ENCODE data around the gene PODNL1. TPM values are rescaled to one million over a fixed set of nuclear protein-coding genes. Genes with fewer than 3 reads are reported as not detected.

Gene PODNL1, protein sequence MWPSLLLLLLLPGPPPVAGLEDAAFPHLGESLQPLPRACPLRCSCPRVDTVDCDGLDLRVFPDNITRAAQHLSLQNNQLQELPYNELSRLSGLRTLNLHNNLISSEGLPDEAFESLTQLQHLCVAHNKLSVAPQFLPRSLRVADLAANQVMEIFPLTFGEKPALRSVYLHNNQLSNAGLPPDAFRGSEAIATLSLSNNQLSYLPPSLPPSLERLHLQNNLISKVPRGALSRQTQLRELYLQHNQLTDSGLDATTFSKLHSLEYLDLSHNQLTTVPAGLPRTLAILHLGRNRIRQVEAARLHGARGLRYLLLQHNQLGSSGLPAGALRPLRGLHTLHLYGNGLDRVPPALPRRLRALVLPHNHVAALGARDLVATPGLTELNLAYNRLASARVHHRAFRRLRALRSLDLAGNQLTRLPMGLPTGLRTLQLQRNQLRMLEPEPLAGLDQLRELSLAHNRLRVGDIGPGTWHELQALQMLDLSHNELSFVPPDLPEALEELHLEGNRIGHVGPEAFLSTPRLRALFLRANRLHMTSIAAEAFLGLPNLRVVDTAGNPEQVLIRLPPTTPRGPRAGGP
- 1 to 10 TPM; 3.9 to 5.3 TPM for polyA plus RNA-seq

DNA sequence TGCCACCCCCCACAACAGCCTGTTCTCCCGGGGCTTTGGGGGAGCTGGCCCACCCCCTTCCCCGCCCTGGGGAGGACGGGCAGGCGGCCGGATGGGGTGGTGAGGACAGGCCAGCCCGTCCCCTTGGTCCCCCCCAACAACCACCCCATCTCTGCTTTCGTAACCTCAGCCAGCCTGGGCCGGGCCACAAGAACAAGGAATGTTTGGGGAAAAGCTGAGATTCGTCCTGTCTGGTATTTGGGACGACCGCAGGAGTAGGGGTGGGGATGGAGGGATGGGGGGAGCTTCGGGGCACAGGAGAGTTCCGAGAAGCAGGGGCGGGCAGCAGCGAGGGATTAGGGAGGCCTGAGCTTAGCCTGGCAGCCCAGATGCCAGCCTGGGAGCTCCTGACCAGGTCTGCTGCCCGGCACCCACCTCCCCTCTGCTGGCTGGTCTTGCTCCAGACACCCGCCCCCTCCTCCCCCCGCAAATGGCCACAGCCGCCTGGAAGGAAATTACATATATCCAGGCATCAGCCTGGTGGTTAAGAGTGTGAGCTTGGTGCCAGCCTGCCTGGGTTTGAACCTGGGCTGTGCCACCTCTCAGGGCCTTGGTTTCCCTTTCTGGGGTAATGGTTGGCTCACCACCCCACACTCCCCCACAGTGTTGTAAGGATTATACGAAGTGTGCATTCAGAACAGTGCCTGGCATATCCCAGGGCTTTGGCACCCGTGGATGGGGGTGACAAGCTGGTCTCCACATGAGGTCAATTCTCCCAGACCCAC is at the start of gene PODNL1:
Gene PODNL1, minus strand, starts transcription at position 117 of the 764 bp plus-strand sequence. CDS start 236 bp downstream, outside the sequence.
- no peak within 1 kb of the TSS for H3K4me3 ChIP-seq (ENCODE audit: low read depth in 1 of 2, low read length in 2 of 2)
- peaks cover 0 to 8% of the 10 kb centered on the region in 2 donors for H3K4me1 ChIP-seq (ENCODE audit: control insufficient read depth in 2 of 2, insufficient read depth in 2 of 2, low read length in 1 of 2)
- no peaks in the 10 kb centered on the region for H3K36me3 ChIP-seq (ENCODE audit: control insufficient read depth in 2 of 2, insufficient read depth in 2 of 2, low read length in 1 of 2)
- WGBS, 2 donors = 21 to 29% methylated on average over 20 to 21 of the region's 21 CpGs
- no peaks in the 10 kb centered on the region for H3K27me3 ChIP-seq (ENCODE audit: control insufficient read depth in 1 of 2, insufficient read depth in 2 of 2, low read length in 2 of 2)
- peaks cover 0 to 5% of the 10 kb centered on the region in 2 donors for H3K9me3 ChIP-seq (ENCODE audit: control insufficient read depth in 2 of 2, insufficient read depth in 1 of 2, low read depth in 1 of 2, low read length in 1 of 2)
- H3K27ac ChIP-seq (ENCODE audit: low read depth in 2 of 2, low read length in 1 of 2) = no peak within 1 kb of the TSS

DNA sequence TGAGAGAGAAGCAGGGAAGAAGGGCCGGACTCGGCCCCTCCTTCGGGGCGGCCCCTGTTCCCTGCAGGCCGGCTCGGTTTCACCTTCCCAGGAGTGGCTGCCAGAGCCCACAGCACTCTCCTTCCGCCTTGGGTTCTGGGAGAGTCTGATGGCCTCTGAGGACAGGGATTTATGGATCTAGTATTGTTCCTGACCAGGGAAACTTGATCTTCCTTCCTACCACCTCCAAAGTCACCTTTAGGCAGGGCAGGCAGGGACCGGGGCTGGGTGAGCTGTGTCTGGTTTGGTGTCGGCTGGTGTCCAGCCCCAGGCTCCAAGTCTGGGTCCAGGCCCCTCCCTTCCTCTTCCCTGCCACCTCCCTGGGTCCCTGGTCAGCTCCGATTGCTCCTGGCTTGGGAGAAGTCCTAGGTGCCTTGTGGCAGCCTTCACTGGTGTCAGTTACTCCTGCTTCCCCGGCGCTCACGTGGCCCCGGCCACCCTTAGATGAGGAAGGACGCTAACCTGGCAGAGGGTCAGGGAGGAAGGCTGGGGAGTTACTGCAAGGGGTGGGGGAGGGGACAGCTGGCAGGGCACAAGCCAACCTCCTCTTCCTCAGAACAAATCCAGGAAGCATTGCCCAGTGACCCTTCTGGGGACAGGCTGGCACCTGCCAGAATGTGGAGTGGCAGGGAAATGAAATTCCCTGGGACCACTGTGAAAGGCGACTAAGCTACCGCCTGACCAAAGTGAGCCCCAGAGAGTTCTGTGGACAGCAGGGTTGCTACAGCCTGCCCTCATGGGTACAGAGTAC is 49.1 kb upstream of the PODNL1 start:
- 69 to 71% methylated on average over 17 of the region's 17 CpGs for WGBS, 2 donors
- H3K27me3 ChIP-seq (ENCODE audit: control insufficient read depth in 1 of 2, insufficient read depth in 2 of 2, low read length in 2 of 2) = no peaks in the 10 kb centered on the region
- no peaks in the 10 kb centered on the region for H3K9me3 ChIP-seq (ENCODE audit: control insufficient read depth in 2 of 2, insufficient read depth in 1 of 2, low read depth in 1 of 2, low read length in 1 of 2)
- peaks cover 3 to 18% of the 10 kb centered on the region in 2 donors for H3K36me3 ChIP-seq (ENCODE audit: control insufficient read depth in 2 of 2, insufficient read depth in 2 of 2, low read length in 1 of 2)
- peak overlapping the region; percentile 80 to 87 for H3K27ac ChIP-seq (ENCODE audit: low read depth in 2 of 2, low read length in 1 of 2)
- no peak overlapping the region for H3K4me3 ChIP-seq (ENCODE audit: low read depth in 1 of 2, low read length in 2 of 2)
- peaks cover 0 to 2% of the 10 kb centered on the region in 2 donors for H3K4me1 ChIP-seq (ENCODE audit: control insufficient read depth in 2 of 2, insufficient read depth in 2 of 2, low read length in 1 of 2)

DNA sequence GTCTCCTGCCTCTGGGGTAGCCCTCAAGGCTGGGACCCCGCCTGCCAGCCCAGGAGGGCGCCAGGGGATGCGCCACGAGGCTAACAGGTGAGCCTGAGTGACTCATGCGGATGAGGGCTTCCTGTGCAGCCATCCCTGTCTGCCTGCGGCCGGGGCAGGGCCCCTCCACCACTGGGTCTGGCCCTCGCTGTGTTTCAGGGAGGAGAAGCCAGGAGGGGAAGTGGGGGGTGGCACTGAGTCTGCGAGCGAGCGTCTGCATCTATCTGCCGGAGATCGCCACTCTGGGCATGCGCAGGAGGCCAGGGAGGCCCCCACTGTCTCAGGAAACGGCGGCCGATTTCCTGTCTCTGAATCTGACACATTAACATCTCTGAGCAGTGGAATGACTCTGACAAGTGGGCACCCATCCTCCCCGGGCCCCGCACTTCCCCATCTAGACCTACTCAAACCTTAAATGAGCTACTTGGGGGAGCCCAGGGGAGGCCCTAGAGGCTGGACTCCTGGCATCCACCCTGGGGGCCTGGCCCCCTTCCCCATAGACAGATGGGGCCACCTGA is 48.2 kb upstream of the PODNL1 start:
- peaks cover 0 to 13% of the 10 kb centered on the region in 2 donors for H3K36me3 ChIP-seq (ENCODE audit: control insufficient read depth in 2 of 2, insufficient read depth in 2 of 2, low read length in 1 of 2)
- no peak overlapping the region for H3K4me3 ChIP-seq (ENCODE audit: low read depth in 1 of 2, low read length in 2 of 2)
- H3K27me3 ChIP-seq (ENCODE audit: control insufficient read depth in 1 of 2, insufficient read depth in 2 of 2, low read length in 2 of 2) = no peaks in the 10 kb centered on the region

DNA sequence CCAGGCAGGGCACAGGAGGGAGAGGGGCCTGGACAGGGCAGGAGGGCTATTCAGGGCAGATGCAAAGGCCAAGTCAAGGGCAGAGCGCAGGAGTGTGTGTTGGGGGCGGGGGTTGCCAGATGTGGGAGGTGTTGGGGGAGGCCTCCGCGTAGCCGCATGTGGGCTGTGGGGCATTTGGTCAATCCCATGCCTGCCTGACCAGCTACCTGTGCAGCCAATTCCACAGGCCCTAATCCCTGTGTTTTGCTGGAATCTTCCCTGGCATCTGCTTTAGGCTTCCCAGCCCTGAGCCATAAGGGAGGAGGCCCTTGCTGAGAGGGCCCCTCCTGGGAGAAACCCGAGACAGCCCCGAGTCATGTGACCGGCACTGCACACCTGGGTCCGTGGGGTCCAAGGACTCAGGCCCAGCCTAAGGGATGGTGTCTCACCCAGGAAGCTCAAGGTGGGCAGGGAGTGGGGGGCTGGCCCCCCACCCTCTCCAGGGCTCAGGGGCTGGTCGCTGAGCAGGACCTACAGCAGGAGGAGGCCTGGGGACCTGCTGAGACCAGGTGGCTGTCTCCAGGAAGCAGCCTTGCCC is 47.6 kb upstream of the PODNL1 start:
- H3K4me3 ChIP-seq (ENCODE audit: low read depth in 1 of 2, low read length in 2 of 2) = no peak overlapping the region
- H3K9me3 ChIP-seq (ENCODE audit: control insufficient read depth in 2 of 2, insufficient read depth in 1 of 2, low read depth in 1 of 2, low read length in 1 of 2) = no peaks in the 10 kb centered on the region
- H3K4me1 ChIP-seq (ENCODE audit: control insufficient read depth in 2 of 2, insufficient read depth in 2 of 2, low read length in 1 of 2) = peaks cover 0 to 2% of the 10 kb centered on the region in 2 donors
- peaks cover 0 to 15% of the 10 kb centered on the region in 2 donors for H3K36me3 ChIP-seq (ENCODE audit: control insufficient read depth in 2 of 2, insufficient read depth in 2 of 2, low read length in 1 of 2)
- 72 to 74% methylated on average over 10 of the region's 10 CpGs for WGBS, 2 donors
- peak overlapping the region; percentile 56 to 85 for H3K27ac ChIP-seq (ENCODE audit: low read depth in 2 of 2, low read length in 1 of 2)
- H3K27me3 ChIP-seq (ENCODE audit: control insufficient read depth in 1 of 2, insufficient read depth in 2 of 2, low read length in 2 of 2) = no peaks in the 10 kb centered on the region

More for the DNA sequence above, 48.2 kb upstream of the PODNL1 start:
- Histone ChIP-seq H3K9me3 (ENCODE audit: control insufficient read depth in 2 of 2, insufficient read depth in 1 of 2, low read depth in 1 of 2, low read length in 1 of 2) (no peaks in the 10 kb centered on the region), H3K27ac (ENCODE audit: low read depth in 2 of 2, low read length in 1 of 2) (peak overlapping the region; percentile 80 to 87), H3K4me1 (ENCODE audit: control insufficient read depth in 2 of 2, insufficient read depth in 2 of 2, low read length in 1 of 2) (peaks cover 0 to 2% of the 10 kb centered on the region in 2 donors)
- 54 to 68% methylated on average over 18 to 19 of the region's 19 CpGs for WGBS, 2 donors

DNA sequence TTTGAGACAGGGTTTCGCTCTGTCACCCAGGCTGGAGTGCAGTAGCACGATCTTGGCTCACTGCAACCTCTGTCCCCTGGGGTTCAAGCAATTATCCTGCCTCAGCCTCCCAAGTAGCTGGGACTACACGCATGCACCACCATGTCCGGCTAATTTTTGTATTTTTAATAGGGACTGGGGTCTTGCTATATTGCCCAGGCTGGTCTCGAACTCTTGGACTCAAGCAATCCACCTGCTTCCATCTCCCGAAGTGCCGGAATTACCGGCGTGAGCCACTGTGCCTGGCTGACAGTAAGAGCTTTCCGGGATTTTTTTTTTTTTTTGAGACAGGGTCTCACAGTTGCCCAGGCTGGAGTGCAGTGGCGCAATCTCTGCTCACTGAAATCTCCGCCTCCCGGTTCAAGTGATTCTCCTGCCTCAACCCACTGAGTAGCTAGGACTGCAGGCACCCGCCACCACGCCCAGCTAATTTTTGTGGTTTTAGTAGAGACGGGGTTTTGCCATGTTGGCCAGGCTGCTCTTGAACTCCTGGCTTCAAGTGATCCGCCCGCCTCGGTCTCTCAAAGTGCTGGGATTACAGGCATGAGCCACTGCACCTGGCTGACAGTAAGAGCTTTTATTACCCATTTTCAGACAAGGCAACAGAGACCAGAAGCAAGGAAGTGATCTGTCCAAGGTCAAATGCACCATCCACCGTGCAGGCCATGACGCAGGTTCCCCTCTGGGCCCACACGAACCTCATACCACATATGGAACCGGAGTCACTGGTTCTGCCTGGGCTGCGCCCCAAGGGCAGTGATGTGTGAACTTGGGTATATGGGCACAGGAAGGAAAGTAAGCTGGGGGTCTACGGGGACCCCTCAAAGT is 46.9 kb upstream of the PODNL1 start:
- H3K4me3 ChIP-seq (ENCODE audit: low read depth in 1 of 2, low read length in 2 of 2) = no peak overlapping the region
- H3K4me1 ChIP-seq (ENCODE audit: control insufficient read depth in 2 of 2, insufficient read depth in 2 of 2, low read length in 1 of 2) = peaks cover 0 to 2% of the 10 kb centered on the region in 2 donors
- peak overlapping the region in 1 of 2 donors; percentile 85 for H3K27ac ChIP-seq (ENCODE audit: low read depth in 2 of 2, low read length in 1 of 2)
- 84 to 86% methylated on average over 25 of the region's 25 CpGs for WGBS, 2 donors
- no peaks in the 10 kb centered on the region for H3K9me3 ChIP-seq (ENCODE audit: control insufficient read depth in 2 of 2, insufficient read depth in 1 of 2, low read depth in 1 of 2, low read length in 1 of 2)
- peaks cover 0 to 16% of the 10 kb centered on the region in 2 donors for H3K36me3 ChIP-seq (ENCODE audit: control insufficient read depth in 2 of 2, insufficient read depth in 2 of 2, low read length in 1 of 2)
- no peaks in the 10 kb centered on the region for H3K27me3 ChIP-seq (ENCODE audit: control insufficient read depth in 1 of 2, insufficient read depth in 2 of 2, low read length in 2 of 2)

DNA sequence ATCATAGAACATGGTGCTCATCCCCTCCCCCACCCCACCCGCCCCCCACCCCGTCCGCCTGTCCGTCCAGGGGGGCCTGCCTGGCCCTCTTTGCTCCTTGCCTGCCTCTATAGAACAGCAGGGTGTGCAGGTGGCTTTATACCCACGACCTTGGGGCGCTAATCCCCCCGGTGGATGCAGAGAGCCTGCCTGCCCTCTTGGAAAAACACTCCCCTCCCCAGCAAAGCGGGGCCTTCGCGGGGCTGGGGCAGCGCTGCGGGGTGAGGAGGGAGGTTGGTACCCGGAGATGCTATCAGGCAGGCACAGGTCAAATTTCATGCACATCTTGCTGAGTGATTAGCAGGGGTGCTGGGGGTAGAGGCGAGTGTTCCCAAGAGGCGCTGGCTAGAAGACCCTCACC is 46.0 kb upstream of the PODNL1 start:
- Histone ChIP-seq H3K4me3 (ENCODE audit: low read depth in 1 of 2, low read length in 2 of 2) (no peak overlapping the region), H3K27me3 (ENCODE audit: control insufficient read depth in 1 of 2, insufficient read depth in 2 of 2, low read length in 2 of 2) (no peaks in the 10 kb centered on the region), H3K36me3 (ENCODE audit: control insufficient read depth in 2 of 2, insufficient read depth in 2 of 2, low read length in 1 of 2) (peaks cover 0 to 16% of the 10 kb centered on the region in 2 donors), H3K27ac (ENCODE audit: low read depth in 2 of 2, low read length in 1 of 2) (no peak overlapping the region), H3K4me1 (ENCODE audit: control insufficient read depth in 2 of 2, insufficient read depth in 2 of 2, low read length in 1 of 2) (peaks cover 0 to 6% of the 10 kb centered on the region in 2 donors), H3K9me3 (ENCODE audit: control insufficient read depth in 2 of 2, insufficient read depth in 1 of 2, low read depth in 1 of 2, low read length in 1 of 2) (no peaks in the 10 kb centered on the region)
- 77 to 83% methylated on average over 15 of the region's 15 CpGs for WGBS, 2 donors

DNA sequence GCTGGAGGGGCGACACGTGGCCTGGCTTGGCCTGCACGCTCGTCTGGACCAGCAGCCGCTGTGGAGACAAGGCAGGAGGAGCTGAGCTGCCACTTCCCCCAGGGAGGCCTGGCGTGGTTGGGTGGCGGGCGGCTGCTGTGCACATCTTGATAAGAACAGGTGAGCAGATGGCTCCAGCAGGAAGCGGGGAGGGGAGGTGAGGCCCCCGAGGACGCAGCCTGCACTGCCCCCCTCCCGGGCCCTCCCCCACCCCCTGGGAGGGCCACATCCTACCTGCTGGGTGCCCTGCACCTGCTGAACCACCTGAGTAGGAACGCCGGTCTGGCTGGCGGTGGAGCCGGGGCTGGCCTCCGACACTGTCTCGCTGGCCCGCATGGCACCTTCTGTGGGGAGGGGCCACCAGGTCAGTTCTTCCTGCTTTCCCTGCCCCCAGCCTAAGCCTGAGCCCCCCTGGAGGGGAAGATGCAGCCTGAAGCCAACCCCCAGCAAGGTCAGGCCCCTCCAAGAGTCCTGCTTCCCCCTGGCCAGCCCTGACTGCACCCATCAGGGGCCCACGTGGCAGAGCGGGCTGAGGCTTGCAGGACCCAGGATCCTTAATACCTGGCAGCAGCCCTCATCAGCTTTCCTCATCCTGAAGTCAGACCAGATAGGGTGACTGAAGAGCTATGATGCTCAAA is 45.1 kb upstream of the PODNL1 start:
- no peak overlapping the region for H3K4me3 ChIP-seq (ENCODE audit: low read depth in 1 of 2, low read length in 2 of 2)
- peaks cover 0 to 15% of the 10 kb centered on the region in 2 donors for H3K36me3 ChIP-seq (ENCODE audit: control insufficient read depth in 2 of 2, insufficient read depth in 2 of 2, low read length in 1 of 2)
- H3K27ac ChIP-seq (ENCODE audit: low read depth in 2 of 2, low read length in 1 of 2) = peak overlapping the region in 1 of 2 donors; percentile 6
- peaks cover 0 to 8% of the 10 kb centered on the region in 2 donors for H3K4me1 ChIP-seq (ENCODE audit: control insufficient read depth in 2 of 2, insufficient read depth in 2 of 2, low read length in 1 of 2)
- WGBS, 2 donors = 71 to 83% methylated on average over 20 to 21 of the region's 21 CpGs
- H3K9me3 ChIP-seq (ENCODE audit: control insufficient read depth in 2 of 2, insufficient read depth in 1 of 2, low read depth in 1 of 2, low read length in 1 of 2) = no peaks in the 10 kb centered on the region
- no peaks in the 10 kb centered on the region for H3K27me3 ChIP-seq (ENCODE audit: control insufficient read depth in 1 of 2, insufficient read depth in 2 of 2, low read length in 2 of 2)

DNA sequence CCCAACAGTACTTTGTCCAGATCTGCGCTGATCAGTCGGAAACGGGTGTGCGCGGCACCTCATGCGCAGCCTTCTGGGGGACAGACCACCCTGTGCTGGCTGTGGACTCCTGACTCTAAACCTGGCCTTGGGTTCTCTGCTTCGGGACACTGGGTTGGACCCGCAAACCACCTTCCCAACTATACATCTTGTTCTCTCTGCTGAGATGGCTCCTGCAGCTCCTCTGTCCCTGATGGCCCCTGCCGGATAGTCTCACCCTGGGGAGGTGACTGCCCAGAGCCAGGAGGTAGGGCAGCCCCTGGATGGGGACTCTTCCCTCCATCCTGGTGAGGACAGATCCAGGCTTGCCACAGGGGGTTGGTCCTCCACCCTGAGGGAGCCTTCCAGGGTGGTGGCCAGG is 44.6 kb upstream of the PODNL1 start:
- no peaks in the 10 kb centered on the region for H3K9me3 ChIP-seq (ENCODE audit: control insufficient read depth in 2 of 2, insufficient read depth in 1 of 2, low read depth in 1 of 2, low read length in 1 of 2)
- H3K36me3 ChIP-seq (ENCODE audit: control insufficient read depth in 2 of 2, insufficient read depth in 2 of 2, low read length in 1 of 2) = peaks cover 0 to 13% of the 10 kb centered on the region in 2 donors
- H3K27ac ChIP-seq (ENCODE audit: low read depth in 2 of 2, low read length in 1 of 2) = no peak overlapping the region
- H3K4me1 ChIP-seq (ENCODE audit: control insufficient read depth in 2 of 2, insufficient read depth in 2 of 2, low read length in 1 of 2) = peaks cover 0 to 8% of the 10 kb centered on the region in 2 donors
- H3K27me3 ChIP-seq (ENCODE audit: control insufficient read depth in 1 of 2, insufficient read depth in 2 of 2, low read length in 2 of 2) = no peaks in the 10 kb centered on the region
- WGBS, 2 donors = 97% methylated on average over 9 of the region's 9 CpGs
- H3K4me3 ChIP-seq (ENCODE audit: low read depth in 1 of 2, low read length in 2 of 2) = no peak overlapping the region

All from esophagus (tissue), 2 donors.